GM18502 (cell line): ENCODE results near the gene DACT3.
"Not testable (repeated sequence)": the region's sequence is repeated elsewhere in the genome, so short reads cannot be mapped to it uniquely, and the experiment has no call there.

Experiments
- ATAC-seq: cut with Tn5 transposase; IDR thresholded peaks from one replicate; pipeline ENCODE4 v1.9.1; 2021; ENCODE audit warnings: mild to moderate bottlenecking; ENCODE audit not compliant: unreplicated experiment, poor library complexity

The DACT3 gene

GRCh38 chr19:46634656-46635218 lies 26.2 kb downstream of the DACT3 start:
- ATAC-seq = no peak

GRCh38 chr19:46634045-46634655 lies 26.8 kb downstream of the DACT3 start:
- ATAC-seq = peak; percentile 41

- no peak for ATAC-seq
Observed at GRCh38 chr19:46633130-46633529, 27.9 kb downstream of the DACT3 start.

GRCh38 chr19:46631481-46631880 lies 29.5 kb downstream of the DACT3 start:
- no peak for ATAC-seq

GRCh38 chr19:46630586-46631205 lies 30.3 kb downstream of the DACT3 start:
- no peak for ATAC-seq

GRCh38 chr19:46629546-46630025 lies 31.4 kb downstream of the DACT3 start:
- ATAC-seq = no peak

GRCh38 chr19:46628970-46629369 lies 32.0 kb downstream of the DACT3 start:
- not testable (repeated sequence) for ATAC-seq

- no peak for ATAC-seq
Observed at GRCh38 chr19:46626446-46626845, 34.5 kb downstream of the DACT3 start.

GRCh38 chr19:46625731-46626130 lies 35.3 kb downstream of the DACT3 start:
- no peak for ATAC-seq

GRCh38 chr19:46624958-46625661 lies 35.9 kb downstream of the DACT3 start, which contains the start of gene PTGIR:
TSS of gene PTGIR (minus strand) at chr19:46625089. CDS start at chr19:46624225, 864 bp downstream.
- no peak for ATAC-seq

- ATAC-seq = no peak
Observed at GRCh38 chr19:46623915-46624502, 37.0 kb downstream of the DACT3 start.

GRCh38 chr19:46622118-46622446 lies 38.9 kb downstream of the DACT3 start:
- ATAC-seq = no peak

- ATAC-seq = no peak
Observed at GRCh38 chr19:46621191-46622117, 39.5 kb downstream of the DACT3 start.

GRCh38 chr19:46620716-46621115 lies 40.3 kb downstream of the DACT3 start:
- ATAC-seq = no peak

- no peak for ATAC-seq
Observed at GRCh38 chr19:46620267-46620666, 40.7 kb downstream of the DACT3 start.

GRCh38 chr19:46618670-46619231 lies 42.2 kb downstream of the DACT3 start:
- peak; percentile 37 for ATAC-seq

GRCh38 chr19:46617601-46618000 lies 43.4 kb downstream of the DACT3 start:
- no peak for ATAC-seq

GRCh38 chr19:46616631-46617322 lies 44.2 kb downstream of the DACT3 start:
- ATAC-seq = no peak

GRCh38 chr19:46615966-46616365 lies 45.0 kb downstream of the DACT3 start:
- ATAC-seq = no peak
